ENCODE results near the gene C15orf62. TPM values are rescaled to one million over a fixed set of nuclear protein-coding genes. Genes with fewer than 3 reads are reported as not detected.
A peak's percentile ranks its signal among the peaks of the same experiment; 100 is the strongest.

Gene C15orf62
- total and polyA plus RNA-seq, 2 experiments from 2014 or later = 0.28 TPM; not detected in 1

DNA sequence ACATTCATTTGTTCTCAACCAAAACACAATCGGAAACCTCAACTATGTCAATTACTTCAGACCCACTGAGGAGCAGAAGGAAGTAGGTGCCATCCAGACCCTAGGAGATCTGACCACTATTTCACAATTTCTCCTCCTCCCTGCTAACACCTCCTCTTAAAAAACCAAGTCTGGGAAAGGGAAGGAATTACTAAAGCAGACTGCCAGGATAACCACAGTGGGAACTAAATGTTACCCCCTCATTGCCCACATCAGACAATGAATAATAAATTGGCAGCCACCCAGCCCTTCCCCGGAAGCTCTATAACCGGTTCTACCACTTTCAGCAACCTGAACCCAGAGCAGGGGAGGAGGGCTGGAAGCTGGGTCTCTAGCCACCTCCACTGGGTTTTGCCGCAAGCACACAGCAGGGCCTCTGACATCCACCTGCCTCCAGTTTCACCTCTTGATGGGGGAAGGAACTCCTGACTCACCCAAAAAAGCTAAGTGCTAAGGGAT lies 17.6 kb downstream of the C15orf62 start:
- Histone ChIP-seq H2AFZ (no peak overlapping the region), H3K9me3 (ENCODE audit: low read depth) (no peaks in the 10 kb centered on the region), H3K36me3 (ENCODE audit: low read depth) (peaks cover 2% of the 10 kb centered on the region; the same call in 1 of the 2 replicates), H4K20me1 (ENCODE audit: insufficient read depth) (no peaks in the 10 kb centered on the region), H3K9me2 (ENCODE audit: insufficient read depth) (no peaks in the 10 kb centered on the region), H3K79me2 (ENCODE audit: insufficient read depth) (peaks cover 64% of the 10 kb centered on the region), H3K27me3 (replicated peaks; ENCODE audit: insufficient read depth) (no peaks in the 10 kb centered on the region), H3K4me1 (ENCODE audit: insufficient read depth) (peaks cover 20% of the 10 kb centered on the region), H3K4me3 (no peak overlapping the region), H3K27ac (peak overlapping the region; percentile 19), H3F3A (ENCODE audit: insufficient read depth) (peaks cover 18% of the 10 kb centered on the region), H3K4me2 (ENCODE audit: unreplicated experiment) (peak overlapping the region; percentile 24), H3K9ac (0 out of 2 replicates have a peak overlapping the region, but pooled peaks have one; percentile 22)
- TF ChIP-seq EZH2 (IDR thresholded peaks at IDR 0.05; ENCODE audit: insufficient read depth, poor library complexity, severe bottlenecking) (no peak), EZH2phosphoT487 (IDR thresholded peaks at IDR 0.05; ENCODE audit: insufficient read depth, low read depth) (0 out of 2 replicates have a peak, but pooled peaks have one; percentile 30)
- 40 to 42% methylated on average over 4 of the region's 4 CpGs for WGBS, 2 experiments (ENCODE audit: low coverage in 1 of 2, low lambda C conversion rate in 2 of 2, missing lambda C conversion rate in 2 of 2)
- in situ Hi-C loops (cut with MboI) = no loop called here
- peak; percentile 81 for DNase-seq

GRCh38 chr15:40787991-40788390 lies 18.2 kb downstream of the C15orf62 start:
- Histone ChIP-seq H3K79me2 (ENCODE audit: insufficient read depth) (peaks cover 62% of the 10 kb centered on the region), H4K20me1 (ENCODE audit: insufficient read depth) (no peaks in the 10 kb centered on the region), H3K27ac (no peak overlapping the region), H3K9me2 (ENCODE audit: insufficient read depth) (no peaks in the 10 kb centered on the region), H3K9ac (no peak overlapping the region), H2AFZ (no peak overlapping the region), H3K36me3 (ENCODE audit: low read depth) (peaks cover 2% of the 10 kb centered on the region; the same call in 1 of the 2 replicates), H3K4me1 (ENCODE audit: insufficient read depth) (peaks cover 20% of the 10 kb centered on the region), H3F3A (ENCODE audit: insufficient read depth) (peaks cover 19% of the 10 kb centered on the region), H3K4me2 (ENCODE audit: unreplicated experiment) (no peak overlapping the region), H3K4me3 (no peak overlapping the region), H3K9me3 (ENCODE audit: low read depth) (no peaks in the 10 kb centered on the region), H3K27me3 (replicated peaks; ENCODE audit: insufficient read depth) (no peaks in the 10 kb centered on the region)
- TF ChIP-seq EZH2phosphoT487 (IDR thresholded peaks at IDR 0.05; ENCODE audit: insufficient read depth, low read depth) (no peak), EZH2 (IDR thresholded peaks at IDR 0.05; ENCODE audit: insufficient read depth, poor library complexity, severe bottlenecking) (no peak)
- no peak for DNase-seq
- 80 to 93% methylated on average over 6 of the region's 6 CpGs for WGBS, 2 experiments (ENCODE audit: low coverage in 1 of 2, low lambda C conversion rate in 2 of 2, missing lambda C conversion rate in 2 of 2)
- in situ Hi-C loops (cut with MboI) = no loop called here

DNA sequence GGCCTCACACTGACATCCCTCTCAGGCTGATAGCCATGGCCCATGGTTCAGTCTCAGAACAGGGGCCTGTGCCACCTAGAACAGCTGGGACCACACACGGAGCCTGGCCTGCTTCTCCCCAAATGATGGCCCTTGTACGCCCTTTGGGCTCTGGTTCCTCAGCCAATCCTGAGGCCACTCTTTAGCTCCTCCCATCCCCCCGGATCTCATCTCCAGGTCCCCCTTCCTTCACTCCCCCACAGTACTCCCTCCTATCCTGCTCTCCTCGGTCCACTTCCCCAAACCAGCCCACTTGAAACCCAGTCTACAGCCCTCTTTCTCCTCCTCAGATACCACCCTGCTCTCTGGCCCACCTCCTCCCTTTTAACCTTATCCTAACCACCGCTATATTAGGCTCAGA lies 19.3 kb downstream of the C15orf62 start:
- peaks cover 52% of the 10 kb centered on the region for H3K79me2 ChIP-seq (ENCODE audit: insufficient read depth)

GRCh38 chr15:40789999-40790398 lies 20.2 kb downstream of the C15orf62 start:
- H3K4me2 ChIP-seq (ENCODE audit: unreplicated experiment) = no peak overlapping the region
- peaks cover 51% of the 10 kb centered on the region for H3K79me2 ChIP-seq (ENCODE audit: insufficient read depth)
- H3K27ac ChIP-seq = no peak overlapping the region
- WGBS, 2 experiments (ENCODE audit: low coverage in 1 of 2, low lambda C conversion rate in 2 of 2, missing lambda C conversion rate in 2 of 2) = 89 to 92% methylated on average over 8 of the region's 8 CpGs
- DNase-seq = no peak
- no peaks in the 10 kb centered on the region for H3K9me3 ChIP-seq (ENCODE audit: low read depth)
- H4K20me1 ChIP-seq (ENCODE audit: insufficient read depth) = no peaks in the 10 kb centered on the region
- TF ChIP-seq EZH2phosphoT487 (IDR thresholded peaks at IDR 0.05; ENCODE audit: insufficient read depth, low read depth) (no peak), EZH2 (IDR thresholded peaks at IDR 0.05; ENCODE audit: insufficient read depth, poor library complexity, severe bottlenecking) (no peak)
- H2AFZ ChIP-seq = no peak overlapping the region
- H3K27me3 ChIP-seq (replicated peaks; ENCODE audit: insufficient read depth) = no peaks in the 10 kb centered on the region
- no peaks in the 10 kb centered on the region for H3K9me2 ChIP-seq (ENCODE audit: insufficient read depth)
- peaks cover 32% of the 10 kb centered on the region for H3K4me1 ChIP-seq (ENCODE audit: insufficient read depth)
- peaks cover 2% of the 10 kb centered on the region; the same call in 1 of the 2 replicates for H3K36me3 ChIP-seq (ENCODE audit: low read depth)
- no peak overlapping the region for H3K9ac ChIP-seq
- H3K4me3 ChIP-seq = no peak overlapping the region
- peaks cover 32% of the 10 kb centered on the region for H3F3A ChIP-seq (ENCODE audit: insufficient read depth)
- in situ Hi-C loops (cut with MboI) = no loop called here

More for the DNA sequence above, 19.3 kb downstream of the C15orf62 start:
- H3K4me1 ChIP-seq (ENCODE audit: insufficient read depth) = peaks cover 31% of the 10 kb centered on the region
- DNase-seq = no peak
- H3K36me3 ChIP-seq (ENCODE audit: low read depth) = peaks cover 2% of the 10 kb centered on the region; the same call in 1 of the 2 replicates
- H3K4me3 ChIP-seq = no peak overlapping the region
- no peak overlapping the region for H3K9ac ChIP-seq
- no peaks in the 10 kb centered on the region for H3K9me3 ChIP-seq (ENCODE audit: low read depth)
- 80 to 82% methylated on average over 5 of the region's 5 CpGs for WGBS, 2 experiments (ENCODE audit: low coverage in 1 of 2, low lambda C conversion rate in 2 of 2, missing lambda C conversion rate in 2 of 2)
- no peak overlapping the region for H3K4me2 ChIP-seq (ENCODE audit: unreplicated experiment)
- H4K20me1 ChIP-seq (ENCODE audit: insufficient read depth) = no peaks in the 10 kb centered on the region
- no peaks in the 10 kb centered on the region for H3K9me2 ChIP-seq (ENCODE audit: insufficient read depth)
- H3F3A ChIP-seq (ENCODE audit: insufficient read depth) = peaks cover 30% of the 10 kb centered on the region
- no peak overlapping the region for H3K27ac ChIP-seq
- H3K27me3 ChIP-seq (replicated peaks; ENCODE audit: insufficient read depth) = no peaks in the 10 kb centered on the region
- H2AFZ ChIP-seq = no peak overlapping the region
- in situ Hi-C loops (cut with MboI) = no loop called here
- no peak for TF ChIP-seq EZH2phosphoT487 (IDR thresholded peaks at IDR 0.05; ENCODE audit: insufficient read depth, low read depth)
- TF ChIP-seq EZH2 (IDR thresholded peaks at IDR 0.05; ENCODE audit: insufficient read depth, poor library complexity, severe bottlenecking) = no peak
